SU-DHL-6 (cell line): Measurements from ENCODE around the gene OR1J1.

ENCODE experiments used
- H2AFZ ChIP-seq: fragments of 200-600 bp; sonication (generic); 2 replicates; pipeline ENCODE4 v1.6.1; 2014; ENCODE audit warnings: low read depth, mild to moderate bottlenecking, moderate library complexity, mixed read lengths, antibody characterized with exemption, low read length; ENCODE audit not compliant: severe bottlenecking
- H3F3A ChIP-seq: fragments of 200-600 bp; shearing (Covaris generic); 2 replicates; pipeline ENCODE4 v1.6.0; 2016; ENCODE audit warnings: antibody characterized with exemption, mild to moderate bottlenecking; ENCODE audit not compliant: insufficient read depth
- H3K27ac ChIP-seq: fragments of 200-600 bp; sonication (generic); 2 replicates; pipeline ENCODE4 v1.5.1; 2016; ENCODE audit warnings: low read depth, mild to moderate bottlenecking, low read length, moderate library complexity, mixed read lengths
- H3K27me3 ChIP-seq: fragments of 200-600 bp; sonication (generic), shearing (Covaris generic); 2 replicates; pipeline ENCODE4 v1.6.0; 2014; ENCODE audit warnings: mild to moderate bottlenecking, low read length
- H3K36me3 ChIP-seq: fragments of 200-600 bp; sonication (generic); 2 replicates; pipeline ENCODE4 v1.6.1; 2014; ENCODE audit warnings: mild to moderate bottlenecking, low read length, mixed read lengths
- H3K4me2 ChIP-seq: fragments of 300-600, 200-600 bp; shearing (Covaris generic), sonication (generic); 2 replicates; pipeline ENCODE4 v1.6.0; 2014; ENCODE audit warnings: low read length, low read depth, mild to moderate bottlenecking; ENCODE audit not compliant: poor library complexity, severe bottlenecking
- H3K4me3 ChIP-seq: fragments of 200-600 bp; sonication (generic); 2 replicates; pipeline ENCODE4 v1.5.1; 2014; ENCODE audit warnings: antibody characterized with exemption, low read length, mild to moderate bottlenecking, mixed read lengths; ENCODE audit not compliant: insufficient read depth, poor library complexity, severe bottlenecking
- H3K79me2 ChIP-seq: fragments of 200-600 bp; sonication (generic); 2 replicates; pipeline ENCODE4 v1.6.1; 2014; ENCODE audit warnings: mild to moderate bottlenecking, low read length, moderate library complexity; ENCODE audit not compliant: insufficient read depth
- H3K9ac ChIP-seq: fragments of 200-600 bp; sonication (generic); 2 replicates; pipeline ENCODE4 v1.7.0; 2014; ENCODE audit warnings: mild to moderate bottlenecking, low read length
- H3K9me2 ChIP-seq: fragments of 200-600 bp; sonication (generic); replicated peaks from 2 replicates; pipeline ENCODE4 v1.6.1; 2014; ENCODE audit warnings: low read length; ENCODE audit not compliant: insufficient read depth
- H3K9me3 ChIP-seq: fragments of 200-600 bp; sonication (generic); 2 replicates; pipeline ENCODE4 v1.6.1; 2014; ENCODE audit warnings: low read length, mixed read lengths; ENCODE audit not compliant: insufficient read depth
- H4K20me1 ChIP-seq: fragments of 200-600 bp; sonication (generic); 2 replicates; pipeline ENCODE4 v1.6.1; 2014; ENCODE audit warnings: low read depth, mild to moderate bottlenecking, antibody characterized with exemption, low read length, moderate library complexity, mixed read lengths
- CTCF ChIP-seq: fragments of 200-600 bp; sonication (generic); IDR thresholded peaks from one replicate; pipeline ENCODE4 v1.5.1; 2017; ENCODE audit warnings: antibody characterized with exemption, mild to moderate bottlenecking, low read length, moderate library complexity; ENCODE audit not compliant: insufficient read depth, poor library complexity, severe bottlenecking
- EZH2phosphoT487 ChIP-seq: fragments of 200-600 bp; sonication (generic), shearing (Covaris generic); conservative IDR thresholded peaks from 2 replicates; pipeline ENCODE4 v1.6.1; 2018; ENCODE audit warnings: mild to moderate bottlenecking, antibody characterized with exemption, low read length, moderate library complexity, mixed read lengths

The OR1J1 gene

GRCh38 chr9:122446819-122447484 is 30.8 kb downstream of the OR1J1 start:
- Histone ChIP-seq H4K20me1 (no peaks in the 10 kb centered on the region), H3K4me2 (no peak overlapping the region), H3K9ac (no peak overlapping the region)

GRCh38 chr9:122445155-122445749 is 32.5 kb downstream of the OR1J1 start:
- no peaks in the 10 kb centered on the region for H3F3A ChIP-seq
- no peaks in the 10 kb centered on the region for H3K9me2 ChIP-seq
- no peaks in the 10 kb centered on the region for H3K36me3 ChIP-seq
- no peak overlapping the region for H2AFZ ChIP-seq
- H3K79me2 ChIP-seq: no peaks in the 10 kb centered on the region
- no peak overlapping the region for H3K9ac ChIP-seq
- TF ChIP-seq CTCF (no peak), EZH2phosphoT487 (no peak)
- no peaks in the 10 kb centered on the region for H3K27me3 ChIP-seq
- H4K20me1 ChIP-seq: no peaks in the 10 kb centered on the region
- no peaks in the 10 kb centered on the region for H3K9me3 ChIP-seq
- H3K27ac ChIP-seq: no peak overlapping the region
- H3K4me2 ChIP-seq: no peak overlapping the region
- H3K4me3 ChIP-seq: no peak overlapping the region

More at GRCh38 chr9:122446819-122447484, 30.8 kb downstream of the OR1J1 start:
- no peaks in the 10 kb centered on the region for H3K9me3 ChIP-seq
- H3F3A ChIP-seq: no peaks in the 10 kb centered on the region
- no peaks in the 10 kb centered on the region for H3K27me3 ChIP-seq
- no peaks in the 10 kb centered on the region for H3K79me2 ChIP-seq
- H2AFZ ChIP-seq: no peak overlapping the region
- no peaks in the 10 kb centered on the region for H3K36me3 ChIP-seq
- no peak overlapping the region for H3K4me3 ChIP-seq
- TF ChIP-seq CTCF: no peak
- no peak for TF ChIP-seq EZH2phosphoT487
- H3K27ac ChIP-seq: no peak overlapping the region
- no peaks in the 10 kb centered on the region for H3K9me2 ChIP-seq

GRCh38 chr9:122444041-122444733 is 33.5 kb downstream of the OR1J1 start:
- Histone ChIP-seq H3K27me3 (no peaks in the 10 kb centered on the region), H3K4me2 (no peak overlapping the region), H3K9ac (no peak overlapping the region), H4K20me1 (no peaks in the 10 kb centered on the region), H3K27ac (no peak overlapping the region), H3K36me3 (no peaks in the 10 kb centered on the region), H3K4me3 (no peak overlapping the region), H3F3A (no peaks in the 10 kb centered on the region), H3K79me2 (no peaks in the 10 kb centered on the region), H2AFZ (no peak overlapping the region), H3K9me3 (no peaks in the 10 kb centered on the region), H3K9me2 (no peaks in the 10 kb centered on the region)
- TF ChIP-seq EZH2phosphoT487 (no peak), CTCF (no peak)
